Measurements from ENCODE around the gene SORCS2.

The SORCS2 gene

GRCh38 chr4:7584098-7584497, 391.8 kb downstream of the SORCS2 start:
- no peak for TF ChIP-seq CTCF (IDR thresholded peaks at IDR 0.05; ENCODE audit: insufficient read depth, low read length, poor library complexity, severe bottlenecking)
- no peaks in the 10 kb centered on the region for H3K27me3 ChIP-seq (replicated peaks; ENCODE audit: control insufficient read depth, insufficient read depth, low read length)
- no peak overlapping the region for H3K4me3 ChIP-seq (replicated peaks; ENCODE audit: low read depth, low read length)

GRCh38 chr4:7584606-7585159, 392.3 kb downstream of the SORCS2 start:
- no peaks in the 10 kb centered on the region for H3K27me3 ChIP-seq (replicated peaks; ENCODE audit: control insufficient read depth, insufficient read depth, low read length)

More at GRCh38 chr4:7584098-7584497, 391.8 kb downstream of the SORCS2 start:
- no peak for DNase-seq (ENCODE audit: extremely low read depth, insufficient read length)
- no peaks in the 10 kb centered on the region for H3K36me3 ChIP-seq (ENCODE audit: control insufficient read depth, insufficient read depth, low read length)

GRCh38 chr4:7585768-7586167, 393.4 kb downstream of the SORCS2 start:
- no peak for TF ChIP-seq CTCF (IDR thresholded peaks at IDR 0.05; ENCODE audit: insufficient read depth, low read length, poor library complexity, severe bottlenecking)
- H3K4me3 ChIP-seq (replicated peaks; ENCODE audit: low read depth, low read length): no peak overlapping the region
- no peaks in the 10 kb centered on the region for H3K27me3 ChIP-seq (replicated peaks; ENCODE audit: control insufficient read depth, insufficient read depth, low read length)

More at GRCh38 chr4:7584606-7585159, 392.3 kb downstream of the SORCS2 start:
- H3K4me3 ChIP-seq (replicated peaks; ENCODE audit: low read depth, low read length): no peak overlapping the region
- DNase-seq (ENCODE audit: extremely low read depth, insufficient read length): no peak
- no peaks in the 10 kb centered on the region for H3K36me3 ChIP-seq (ENCODE audit: control insufficient read depth, insufficient read depth, low read length)
- TF ChIP-seq CTCF (IDR thresholded peaks at IDR 0.05; ENCODE audit: insufficient read depth, low read length, poor library complexity, severe bottlenecking): no peak

GRCh38 chr4:7587433-7588405, 395.4 kb downstream of the SORCS2 start:
- Histone ChIP-seq H3K27me3 (replicated peaks; ENCODE audit: control insufficient read depth, insufficient read depth, low read length) (no peaks in the 10 kb centered on the region), H3K4me3 (replicated peaks; ENCODE audit: low read depth, low read length) (no peak overlapping the region), H3K36me3 (ENCODE audit: control insufficient read depth, insufficient read depth, low read length) (no peaks in the 10 kb centered on the region)
- no peak for TF ChIP-seq CTCF (IDR thresholded peaks at IDR 0.05; ENCODE audit: insufficient read depth, low read length, poor library complexity, severe bottlenecking)
- no peak for DNase-seq (ENCODE audit: extremely low read depth, insufficient read length)

More at GRCh38 chr4:7585768-7586167, 393.4 kb downstream of the SORCS2 start:
- no peaks in the 10 kb centered on the region for H3K36me3 ChIP-seq (ENCODE audit: control insufficient read depth, insufficient read depth, low read length)
- no peak for DNase-seq (ENCODE audit: extremely low read depth, insufficient read length)

- H3K4me3 ChIP-seq (replicated peaks; ENCODE audit: low read depth, low read length): no peak overlapping the region
- H3K27me3 ChIP-seq (replicated peaks; ENCODE audit: control insufficient read depth, insufficient read depth, low read length): no peaks in the 10 kb centered on the region
- no peak for TF ChIP-seq CTCF (IDR thresholded peaks at IDR 0.05; ENCODE audit: insufficient read depth, low read length, poor library complexity, severe bottlenecking)
- H3K36me3 ChIP-seq (ENCODE audit: control insufficient read depth, insufficient read depth, low read length): no peaks in the 10 kb centered on the region
- DNase-seq (ENCODE audit: extremely low read depth, insufficient read length): no peak
Measured at GRCh38 chr4:7590189-7590588, 397.9 kb downstream of the SORCS2 start.

All from GM06990 (cell line).